Frontal cortex (tissue), 4 donors: ENCODE measurements around the gene ADNP. TPM values are rescaled to one million over a fixed set of nuclear protein-coding genes. Genes with fewer than 3 reads are reported as not detected.
A peak's percentile ranks its signal among the peaks of the same experiment; 100 is the strongest.

Experiments
- DNase-seq, 2 donors: peaks; one replicate each; pipeline ENCODE4 v3.0.0; 2012; ENCODE audit warnings: low spot score in 2 of 2
- FAIRE-seq: peaks from 2 replicates; lab custom pipeline; 2012; peaks lifted over from hg19 to GRCh38; lab: Jason Lieb, UNC
- total RNA-seq: library from RNA; depleted of rRNA; stranded (reverse); fragments of >200 nt; gene quantifications from one replicate; pipeline ENCODE4 v1.2.3, GENCODE V29; 2014
- donor health status: control.
- donor health status: control.
- donor health status: control.

The ADNP gene
- total RNA-seq, 1 donor from 2014 or later, result 68.1 TPM

DNA sequence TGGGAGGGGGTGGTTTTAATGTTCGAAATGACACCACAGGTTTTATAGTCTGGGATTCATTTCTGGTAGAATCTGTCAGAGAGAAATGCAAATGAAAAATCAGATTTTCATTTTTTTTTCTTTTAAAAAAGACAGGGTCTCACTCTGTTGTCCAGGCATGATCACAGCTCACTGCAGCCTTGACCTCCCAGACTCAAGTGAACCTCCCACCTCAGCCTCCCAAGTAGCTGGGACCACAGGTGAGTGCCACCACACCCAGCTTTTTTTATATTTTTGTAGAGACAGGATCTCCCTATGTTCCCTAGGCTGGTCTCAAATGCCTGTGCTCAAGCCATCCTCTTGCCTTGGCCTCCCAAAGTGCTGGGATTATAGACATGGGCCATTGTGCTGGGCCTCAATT lies 2.4 kb upstream of the ADNP start:
- FAIRE-seq, result no peak

GRCh38 chr20:50932691-50933280 lies 1.5 kb upstream of the ADNP start:
- no peak for FAIRE-seq
- DNase-seq, result no peak

More for the DNA sequence above, 2.4 kb upstream of the ADNP start:
- DNase-seq, result no peak

GRCh38 chr20:50932016-50932485 lies 814 bp upstream of the ADNP start:
- DNase-seq, result no peak
- no peak for FAIRE-seq

DNA sequence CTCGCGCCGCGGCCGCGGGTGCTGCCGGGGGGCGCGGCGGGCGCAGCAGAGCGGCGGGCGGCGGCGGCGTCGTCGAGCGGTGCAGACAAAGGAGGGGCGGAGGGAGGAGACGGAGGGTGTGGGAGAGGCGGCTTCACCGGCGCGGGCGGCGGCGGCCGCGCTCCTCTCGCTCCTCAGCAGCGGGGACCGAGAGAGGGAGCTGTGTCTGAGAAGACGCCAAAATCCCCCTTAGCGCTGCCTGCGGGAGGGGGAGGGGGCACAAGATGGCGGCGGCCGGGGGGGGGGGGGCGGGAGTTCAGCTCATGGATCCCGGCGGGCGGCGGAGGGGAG lies 296 bp downstream of the ADNP start:
- FAIRE-seq, result no peak
- DNase-seq, result peak in 1 of 2 donors; percentile 76

- no peak for FAIRE-seq
These were observed 880 bp downstream of the ADNP start for GRCh38 chr20:50930139-50930975.

GRCh38 chr20:50929299-50930138 lies 1.7 kb downstream of the ADNP start:
- DNase-seq (peak; percentile 58 to 61), FAIRE-seq (no peak)

More at GRCh38 chr20:50930139-50930975, 880 bp downstream of the ADNP start:
- DNase-seq, result no peak

- FAIRE-seq, result no peak
- DNase-seq, result no peak
These were observed 2.8 kb downstream of the ADNP start for GRCh38 chr20:50928469-50928868.

- DNase-seq, result no peak
- no peak for FAIRE-seq
These were observed 4.7 kb downstream of the ADNP start for GRCh38 chr20:50926530-50926929.

DNA sequence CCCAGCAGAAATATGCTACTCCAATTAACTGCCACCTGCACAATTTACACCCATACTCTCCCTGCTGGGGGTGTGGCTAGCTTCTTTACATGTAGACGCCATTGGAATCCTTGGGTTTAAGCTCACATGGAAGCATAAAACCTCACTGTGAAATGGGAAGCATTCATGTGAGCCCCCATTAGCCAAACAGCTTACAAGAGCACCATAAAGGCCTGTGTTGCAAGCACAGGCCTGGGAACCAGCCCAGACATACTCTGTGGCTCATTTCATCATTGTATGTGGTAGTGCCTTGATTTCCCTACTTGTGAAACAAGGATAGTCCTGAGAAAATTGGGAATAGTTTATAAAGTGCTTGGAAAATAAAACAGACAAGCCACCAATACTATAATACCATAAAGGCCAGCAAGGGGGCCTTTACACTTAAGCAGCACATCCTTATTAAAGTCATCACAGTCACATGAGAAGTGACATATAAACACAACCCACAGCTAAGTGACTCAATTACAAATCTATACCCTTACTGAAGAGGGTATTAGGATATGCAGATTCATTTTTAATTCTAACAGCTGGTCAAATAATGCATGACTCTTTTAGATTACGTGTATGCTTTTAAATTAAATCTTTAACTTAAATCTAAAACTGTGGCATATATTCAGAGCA lies 6.8 kb downstream of the ADNP start:
- no peak for DNase-seq
- FAIRE-seq, result no peak

DNA sequence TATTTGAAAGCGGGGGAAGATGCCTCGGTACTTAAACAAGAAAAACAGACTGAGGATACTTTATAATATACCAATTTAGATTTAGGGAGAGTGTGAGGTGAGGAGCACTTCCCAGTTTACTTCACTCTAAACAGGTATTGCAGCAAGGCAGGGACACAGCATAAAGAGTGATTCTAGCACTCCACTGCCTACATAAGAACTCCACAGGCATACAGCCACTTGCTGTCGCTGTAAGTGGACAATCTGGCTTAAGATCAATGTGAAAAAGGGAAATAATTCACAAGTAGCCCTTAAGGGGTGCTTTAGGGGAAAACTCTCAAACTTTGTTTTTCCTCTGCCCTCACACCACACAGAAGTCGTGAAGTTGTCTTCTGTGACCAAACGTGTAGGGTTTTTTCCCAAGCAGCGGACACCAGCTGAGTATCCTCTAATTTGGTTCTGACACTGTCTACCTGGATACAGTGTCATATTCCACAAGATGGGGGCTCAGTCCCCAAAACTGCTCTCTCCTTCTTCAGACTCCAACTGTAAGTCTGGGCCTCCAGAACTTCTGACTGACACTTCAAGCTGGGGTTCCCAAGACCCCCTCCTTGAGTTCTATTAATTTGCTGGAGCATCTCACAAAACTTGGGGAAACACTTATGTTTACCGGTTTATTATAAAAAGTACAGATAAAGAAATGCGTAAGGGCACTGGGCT lies 9.3 kb downstream of the ADNP start:
- no peak for DNase-seq

DNA sequence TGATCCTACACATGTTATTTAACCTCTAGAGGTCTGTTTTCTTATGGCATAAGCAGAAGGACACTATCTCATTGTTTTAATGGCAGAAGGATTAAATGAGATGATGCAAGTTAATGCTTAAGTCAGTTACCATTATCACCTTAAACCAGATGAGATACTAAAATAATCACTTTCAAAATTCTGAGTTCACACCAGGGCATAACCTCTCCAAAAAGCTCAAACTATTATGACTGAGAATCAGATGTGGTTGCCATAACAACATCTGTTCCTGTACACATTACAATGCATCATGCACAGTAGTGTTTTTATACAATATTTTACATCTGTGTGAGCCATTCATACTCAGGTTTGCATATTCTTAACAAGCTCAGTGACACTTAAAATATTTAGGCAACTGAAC lies 10.2 kb downstream of the ADNP start:
- FAIRE-seq (no peak), DNase-seq (no peak)

More for the DNA sequence above, 9.3 kb downstream of the ADNP start:
- no peak for FAIRE-seq

GRCh38 chr20:50919567-50919966 lies 11.7 kb downstream of the ADNP start:
- no peak for DNase-seq

DNA sequence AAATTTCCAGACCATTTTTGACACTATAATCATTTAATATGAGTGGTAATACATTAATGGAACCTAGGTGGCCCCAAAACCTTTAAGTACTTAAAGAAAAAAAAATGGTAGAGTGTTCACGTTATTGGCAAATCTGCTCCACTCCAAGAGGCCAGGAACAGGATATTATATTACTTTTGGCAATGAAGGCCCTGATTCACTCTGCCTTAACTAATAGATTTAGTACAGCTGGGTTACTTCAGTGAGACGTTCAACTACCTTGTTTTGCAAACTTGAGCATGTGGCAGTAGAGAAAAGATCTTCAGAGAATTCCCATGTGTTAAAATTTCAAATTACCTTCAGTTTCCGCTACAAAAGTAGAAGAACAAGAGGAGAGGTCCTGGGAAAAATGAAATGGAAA lies 12.8 kb downstream of the ADNP start:
- no peak for DNase-seq
- no peak for FAIRE-seq

More at GRCh38 chr20:50919567-50919966, 11.7 kb downstream of the ADNP start:
- no peak for FAIRE-seq

DNA sequence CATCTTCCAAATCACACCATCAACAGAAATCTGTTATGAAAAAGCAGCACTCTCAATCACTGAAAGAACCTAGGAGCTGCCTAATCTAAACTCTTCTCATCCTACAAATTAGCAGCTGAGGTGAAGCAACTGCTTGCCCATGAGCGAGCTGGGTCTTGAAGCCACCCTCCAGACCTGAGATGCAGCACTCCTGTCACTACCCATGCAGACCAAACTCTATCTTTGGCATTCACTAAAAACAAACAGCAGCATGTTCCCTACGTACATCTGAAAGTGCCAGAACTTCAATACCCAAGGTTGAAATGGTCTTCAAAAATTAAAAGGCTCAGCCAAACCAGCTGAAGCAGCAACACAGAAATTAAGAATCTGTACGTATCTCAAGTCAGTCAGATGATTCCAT lies 14.3 kb downstream of the ADNP start:
- no peak for DNase-seq
- FAIRE-seq, result no peak

- no peak for DNase-seq
- FAIRE-seq, result no peak
These were observed 15.0 kb downstream of the ADNP start for GRCh38 chr20:50916257-50916656.

DNA sequence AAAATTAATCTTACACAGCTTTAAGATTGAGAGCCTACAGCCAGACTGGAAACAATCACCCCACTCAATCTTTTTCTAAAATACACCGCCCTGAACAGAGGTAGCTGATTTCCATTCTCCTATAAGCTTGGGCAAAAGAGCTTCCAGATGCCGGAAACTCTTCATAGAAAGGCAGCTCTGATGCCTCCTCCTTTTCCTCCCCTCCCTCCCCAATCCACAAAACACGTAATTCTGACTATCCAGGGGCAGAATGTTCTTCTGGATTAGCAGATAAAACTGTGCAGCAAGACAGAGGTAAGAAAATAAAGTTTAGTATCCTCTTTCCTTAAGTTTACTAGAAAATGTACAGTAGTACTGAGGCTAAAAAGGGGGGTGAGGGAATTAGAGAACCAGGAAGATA lies 15.8 kb downstream of the ADNP start:
- FAIRE-seq, result no peak
- DNase-seq, result no peak

DNA sequence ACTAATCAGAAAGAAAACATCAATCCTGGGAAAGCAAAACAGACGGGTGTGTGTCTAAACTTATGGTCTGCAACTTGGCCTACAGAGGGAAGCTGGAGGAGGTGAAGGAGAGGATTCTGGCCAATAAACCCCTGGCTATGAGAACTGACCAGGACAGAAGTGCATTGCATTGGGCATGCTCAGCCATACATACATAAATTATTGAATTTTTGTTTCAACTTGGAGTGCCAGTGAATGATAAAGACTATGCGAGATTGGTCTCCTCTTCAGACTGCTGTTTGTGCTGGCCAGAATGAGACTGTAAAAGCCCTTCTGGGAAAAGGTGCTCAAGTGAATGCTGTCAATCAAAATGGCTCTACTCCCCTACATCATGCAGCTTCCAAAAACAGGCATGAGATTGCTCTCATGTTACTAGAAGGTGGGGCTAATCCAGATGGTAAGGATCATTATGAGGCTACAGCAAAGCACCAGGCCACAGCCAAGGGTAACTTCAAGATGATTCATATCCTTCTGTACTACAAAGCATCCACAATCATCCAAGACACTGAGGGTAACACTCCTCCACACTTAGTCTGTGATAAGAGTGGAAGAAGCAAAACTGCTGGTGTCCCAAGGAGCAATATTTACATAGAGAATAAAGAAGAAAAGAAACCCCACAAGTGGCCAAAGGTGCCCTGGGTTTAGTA lies 17.4 kb downstream of the ADNP start:
- no peak for FAIRE-seq

GRCh38 chr20:50911716-50912115 lies 19.5 kb downstream of the ADNP start:
- no peak for DNase-seq
- no peak for FAIRE-seq

More for the DNA sequence above, 17.4 kb downstream of the ADNP start:
- no peak for DNase-seq

- FAIRE-seq (no peak), DNase-seq (no peak)
These were observed 20.2 kb downstream of the ADNP start for GRCh38 chr20:50911030-50911429.
